Fibroblast of mammary gland (primary cell): ENCODE data around the gene PTPN21.
A peak's percentile ranks its signal among the peaks of the same experiment; 100 is the strongest.

Experiments used
- DNase-seq: peaks from one replicate; pipeline ENCODE4 v3.0.0-alpha.2; 2010; ENCODE audit warnings: low read depth
- H3K4me3 ChIP-seq: 2 replicates; pipeline ENCODE4 v1.5.1; 2011; ENCODE audit warnings: low read depth, mild to moderate bottlenecking, low read length, moderate library complexity; ENCODE audit not compliant: control insufficient read depth
- TF ChIP-seq, protein P1 (sequence below): conservative IDR thresholded peaks from 2 replicates; pipeline ENCODE4 v1.5.1; 2011; ENCODE audit warnings: low read depth, low read length, inconsistent platforms; ENCODE audit not compliant: control insufficient read depth, insufficient read depth

Gene PTPN21

DNA sequence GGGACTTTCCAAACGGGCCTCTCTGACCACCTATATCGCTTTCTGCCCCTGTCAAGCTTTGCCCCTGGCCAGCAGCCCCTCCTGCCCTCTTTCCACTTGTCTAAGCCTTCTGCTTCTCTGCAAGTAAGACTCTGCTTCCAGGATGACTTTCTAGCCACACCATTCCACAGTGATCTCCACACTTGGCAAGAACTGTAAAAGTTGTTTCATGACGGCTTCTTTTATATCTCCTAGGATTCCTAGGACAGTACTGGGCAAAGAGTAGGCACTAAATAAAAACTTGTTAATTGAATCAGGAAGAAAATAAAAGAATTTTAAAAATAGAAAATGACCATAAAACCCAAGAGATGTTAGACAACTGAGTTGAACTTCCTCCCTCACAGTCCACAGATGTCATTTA is 1.8 kb upstream of the PTPN21 start:
- TF ChIP-seq, protein P1, sequence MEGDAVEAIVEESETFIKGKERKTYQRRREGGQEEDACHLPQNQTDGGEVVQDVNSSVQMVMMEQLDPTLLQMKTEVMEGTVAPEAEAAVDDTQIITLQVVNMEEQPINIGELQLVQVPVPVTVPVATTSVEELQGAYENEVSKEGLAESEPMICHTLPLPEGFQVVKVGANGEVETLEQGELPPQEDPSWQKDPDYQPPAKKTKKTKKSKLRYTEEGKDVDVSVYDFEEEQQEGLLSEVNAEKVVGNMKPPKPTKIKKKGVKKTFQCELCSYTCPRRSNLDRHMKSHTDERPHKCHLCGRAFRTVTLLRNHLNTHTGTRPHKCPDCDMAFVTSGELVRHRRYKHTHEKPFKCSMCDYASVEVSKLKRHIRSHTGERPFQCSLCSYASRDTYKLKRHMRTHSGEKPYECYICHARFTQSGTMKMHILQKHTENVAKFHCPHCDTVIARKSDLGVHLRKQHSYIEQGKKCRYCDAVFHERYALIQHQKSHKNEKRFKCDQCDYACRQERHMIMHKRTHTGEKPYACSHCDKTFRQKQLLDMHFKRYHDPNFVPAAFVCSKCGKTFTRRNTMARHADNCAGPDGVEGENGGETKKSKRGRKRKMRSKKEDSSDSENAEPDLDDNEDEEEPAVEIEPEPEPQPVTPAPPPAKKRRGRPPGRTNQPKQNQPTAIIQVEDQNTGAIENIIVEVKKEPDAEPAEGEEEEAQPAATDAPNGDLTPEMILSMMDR = no peak
- H3K4me3 ChIP-seq = no peak overlapping the region
- DNase-seq = no peak

DNA sequence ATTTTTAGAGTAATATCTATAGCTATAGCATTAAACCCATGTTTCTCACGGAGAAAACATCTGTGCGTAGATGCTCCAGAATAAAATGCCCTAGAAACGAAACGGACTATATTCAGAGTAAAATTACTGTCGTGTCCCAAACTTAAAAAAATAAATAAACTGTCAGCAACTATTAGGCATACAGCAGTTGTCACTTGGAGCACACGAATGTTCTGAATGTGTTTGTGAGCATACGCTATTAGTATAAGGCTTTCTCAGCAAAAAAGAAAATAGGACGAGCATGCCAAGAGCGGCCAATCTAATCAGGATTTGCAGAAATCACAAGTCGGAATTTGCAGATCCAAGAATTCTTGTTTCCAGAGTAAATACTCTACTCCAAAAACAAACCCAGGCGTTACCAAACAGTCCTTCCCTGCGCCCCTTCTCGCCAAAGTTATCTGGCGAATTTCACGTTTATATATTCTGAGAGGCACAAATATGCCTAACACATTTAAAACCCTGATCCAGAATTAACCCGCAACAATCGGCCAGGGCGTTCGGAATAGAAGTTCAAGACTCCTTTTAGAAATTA is 836 bp downstream of the PTPN21 start:
- H3K4me3 ChIP-seq = peak overlapping the region; percentile 71
- TF ChIP-seq, protein P1 = no peak
- peak; percentile 19 for DNase-seq

DNA sequence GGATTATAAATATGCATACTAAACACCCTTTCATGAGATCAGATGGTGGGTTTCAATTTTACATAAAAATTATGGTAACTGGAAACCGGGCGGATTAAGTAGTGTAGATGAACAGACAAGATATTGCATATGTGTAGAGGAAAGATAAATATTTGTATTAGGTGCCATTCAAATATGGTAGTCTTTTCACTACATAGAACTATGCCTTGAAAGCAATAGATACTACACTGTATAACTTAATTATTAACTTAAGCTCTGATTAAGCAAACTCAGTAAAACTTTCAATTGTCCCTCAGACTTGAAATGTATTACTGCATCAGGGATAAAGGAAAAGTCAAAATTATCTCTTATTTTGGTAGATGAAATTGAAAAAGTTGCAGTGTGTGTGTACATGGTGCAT is 1.9 kb downstream of the PTPN21 start:
- no peak overlapping the region for H3K4me3 ChIP-seq
- TF ChIP-seq, protein P1 = no peak
- no peak for DNase-seq

DNA sequence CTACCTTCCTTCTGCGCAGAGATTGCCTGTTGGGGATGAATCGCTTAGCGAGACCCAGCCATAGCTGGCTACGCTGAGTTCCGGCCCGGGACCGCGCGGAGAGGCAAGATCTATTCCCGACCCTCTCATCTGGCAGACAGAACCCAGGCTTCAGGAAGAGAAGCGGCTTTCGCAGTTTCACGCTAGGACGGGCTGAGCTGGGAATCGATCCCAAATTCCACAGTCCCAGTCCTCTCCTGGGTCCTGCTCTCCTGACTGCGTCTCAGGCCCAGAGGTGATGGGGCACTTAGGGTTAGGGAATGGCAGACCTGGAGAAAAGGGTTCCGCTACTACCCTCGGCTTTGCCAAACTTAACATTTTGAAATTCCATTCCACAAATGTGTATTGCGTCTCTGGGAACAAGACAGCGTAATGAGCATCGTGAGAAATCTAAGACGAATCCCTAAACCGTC is 2.8 kb downstream of the PTPN21 start:
- peak overlapping the region; percentile 79 for H3K4me3 ChIP-seq
- DNase-seq = peak; percentile 27
- TF ChIP-seq, protein P1 = no peak

DNA sequence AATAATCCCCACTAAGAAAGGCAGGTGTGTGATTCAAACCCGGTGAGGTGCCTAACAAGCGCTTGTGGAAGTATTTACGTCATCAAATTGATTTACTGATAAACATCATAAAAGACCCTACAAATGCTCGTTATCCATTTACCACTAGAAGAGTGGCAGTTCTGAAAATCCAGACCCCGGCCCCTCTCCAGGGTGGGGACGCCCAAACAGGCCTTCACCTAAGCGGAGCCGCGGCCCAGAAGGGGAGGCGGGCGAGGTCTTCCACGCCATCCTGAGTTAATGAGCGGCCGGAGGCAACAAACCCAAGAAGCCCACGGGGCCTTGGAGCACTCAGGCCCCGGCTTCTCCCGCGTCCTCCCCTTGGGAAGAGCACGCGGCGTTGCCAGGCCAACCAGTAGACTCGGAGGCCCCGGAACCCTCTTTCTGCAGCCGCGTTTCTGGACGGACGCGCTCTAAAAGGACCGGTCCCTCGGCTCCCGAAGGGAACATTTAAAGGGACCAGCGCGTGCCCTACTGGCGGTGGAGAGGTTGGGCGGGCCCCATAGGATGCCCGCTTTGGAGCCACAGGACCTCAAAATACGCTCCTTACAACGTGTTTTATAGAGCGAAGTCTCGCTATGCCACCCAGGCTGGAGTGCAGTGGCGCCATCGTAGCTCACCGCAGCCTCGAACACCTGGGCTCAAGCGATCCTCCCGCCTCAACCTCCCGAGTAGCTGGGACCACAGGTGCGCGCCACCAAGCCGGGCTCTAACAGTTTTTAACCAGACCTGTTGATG is 3.5 kb downstream of the PTPN21 start:
- DNase-seq = peak; percentile 85
- peak overlapping the region; percentile 79 for H3K4me3 ChIP-seq
- TF ChIP-seq, protein P1 = peak; percentile 21

DNA sequence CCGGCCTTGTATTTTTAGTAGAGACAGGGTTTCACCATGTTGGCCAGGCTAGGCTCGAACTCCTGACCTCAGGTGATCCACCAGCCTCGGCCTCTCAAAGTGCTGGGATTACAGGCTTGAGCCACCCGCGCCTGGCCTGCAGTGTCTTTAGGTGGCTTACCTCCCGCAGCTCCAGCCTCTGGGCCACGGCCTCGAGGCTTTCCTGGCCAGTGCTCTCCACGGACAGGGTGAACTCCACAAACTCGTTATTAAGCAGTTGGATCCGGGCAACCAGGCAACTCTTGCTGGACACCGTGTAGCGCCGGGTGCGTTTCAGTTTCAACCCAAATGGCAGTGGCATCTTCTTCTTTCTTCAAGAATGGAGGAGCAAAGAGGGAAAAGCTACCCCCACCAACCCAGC is 4.7 kb downstream of the PTPN21 start:
- no peak overlapping the region for H3K4me3 ChIP-seq
- DNase-seq = no peak
- TF ChIP-seq, protein P1 = no peak
